PC-3 (cell line): ENCODE measurements around the gene OSBPL9. TPM values are rescaled to one million over a fixed set of nuclear protein-coding genes. Genes with fewer than 3 reads are reported as not detected.

Source experiments
- ATAC-seq: fragments of 200-7000 bp; cut with Tn5 transposase; 2 replicates; pipeline ENCODE4 v1.9.1; 2020; ENCODE audit warnings: mild to moderate bottlenecking, moderate library complexity
- BruUV-seq: library from RNA; stranded (reverse); fragments of 400-500 nt; replicated peaks from 2 replicates; lab custom pipeline; 2021; lab: Mats Ljungman, UMichigan
- CTCF ChIA-PET: fragments of 300-600 bp; sonication (Branson Sonifier 250); formaldehyde crosslinking; loops from one replicate; lab custom pipeline; 2022; ENCODE audit warnings: antibody characterized with exemption; lab: Charles Lee
- POLR2A ChIA-PET: fragments of 300-600 bp; sonication (Branson Sonifier 250); formaldehyde crosslinking; loops from one replicate; lab custom pipeline; 2022; ENCODE audit warnings: antibody characterized with exemption; ENCODE audit not compliant: unreplicated experiment; lab: Charles Lee
- DNase-seq: peaks from one replicate; pipeline ENCODE4 v3.0.0-alpha.2; 2015
- H2AFZ ChIP-seq: fragments of 300-600 bp; sonication (generic); 2 replicates; pipeline ENCODE4 v1.6.0; 2016; ENCODE audit warnings: antibody characterized with exemption, low read length
- H3F3A ChIP-seq: fragments of 300-600 bp; sonication (generic); one replicate; pipeline ENCODE4 v1.6.0; 2017; ENCODE audit warnings: antibody characterized with exemption, low read length, control low read depth, mild to moderate bottlenecking; ENCODE audit not compliant: unreplicated experiment
- H3K27ac ChIP-seq: fragments of 300-600 bp; sonication (generic); 2 replicates; pipeline ENCODE4 v1.5.1; 2016; ENCODE audit warnings: mild to moderate bottlenecking, low read length
- H3K27me3 ChIP-seq: fragments of 300-600 bp; sonication (generic); 2 replicates; pipeline ENCODE4 v1.6.1; 2016; ENCODE audit warnings: low read length, mixed read lengths
- H3K36me3 ChIP-seq: fragments of 300-600 bp; sonication (generic); 2 replicates; pipeline ENCODE4 v1.6.1; 2016; ENCODE audit warnings: low read depth, mixed run types, low read length, mixed read lengths
- H3K4me1 ChIP-seq: fragments of 300-600 bp; sonication (generic); 2 replicates; pipeline ENCODE4 v1.5.1; 2016; ENCODE audit warnings: low read length; ENCODE audit not compliant: insufficient read depth
- H3K4me2 ChIP-seq: fragments of 300-600 bp; sonication (generic); 2 replicates; pipeline ENCODE4 v1.6.0; 2016; ENCODE audit warnings: low read length
- H3K4me3 ChIP-seq: fragments of 300-600 bp; sonication (generic); 2 replicates; pipeline ENCODE4 v1.5.1; 2016; ENCODE audit warnings: mild to moderate bottlenecking, low read length, mixed read lengths
- H3K79me2 ChIP-seq: fragments of 300-600 bp; sonication (generic); 2 replicates; pipeline ENCODE4 v1.6.1; 2017; ENCODE audit warnings: low read length, mixed read lengths
- H3K9ac ChIP-seq: fragments of 300-600 bp; sonication (generic); 2 replicates; pipeline ENCODE4 v1.6.0; 2016; ENCODE audit warnings: mild to moderate bottlenecking, low read length
- H3K9me2 ChIP-seq: fragments of 300-600 bp; sonication (generic); replicated peaks from 2 replicates; pipeline ENCODE4 v1.6.1; 2016; ENCODE audit warnings: mixed run types, low read length, mixed read lengths
- H3K9me3 ChIP-seq: fragments of 300-600 bp; sonication (generic); 2 replicates; pipeline ENCODE4 v1.6.1; 2016; ENCODE audit warnings: low read length, mixed read lengths
- H4K20me1 ChIP-seq: fragments of 300-600 bp; sonication (generic); 2 replicates; pipeline ENCODE4 v1.6.1; 2016; ENCODE audit warnings: low read length, mixed read lengths
- EZH2 ChIP-seq: fragments of 300-600 bp; sonication (generic); IDR thresholded peaks from one replicate; pipeline ENCODE4 v1.6.1; 2017; ENCODE audit warnings: antibody characterized with exemption, mild to moderate bottlenecking, low read length; ENCODE audit not compliant: unreplicated experiment
- EZH2phosphoT487 ChIP-seq: fragments of 300-600 bp; sonication (generic); IDR thresholded peaks from 2 replicates; pipeline ENCODE4 v1.6.1; 2018; ENCODE audit warnings: mild to moderate bottlenecking, antibody characterized with exemption, low read length, borderline replicate concordance
- intact Hi-C: fragments of 100-400 bp; cut with micrococcal nuclease; formaldehyde crosslinking; loops from 2 replicates; pipeline ENCODE4 v1.9.0; 2023
- total RNA-seq: library from RNA; depleted of rRNA; stranded (reverse); fragments of >200 nt; gene quantifications from 2 replicates; pipeline ENCODE4 v1.2.3, GENCODE V29; 2014
- TF ChIP-seq, protein P1 (sequence below): fragments of 300-600 bp; sonication (generic); conservative IDR thresholded peaks from 2 replicates; pipeline ENCODE4 v1.5.1; 2017; ENCODE audit warnings: antibody characterized with exemption, low read depth, mild to moderate bottlenecking, low read length

The OSBPL9 gene
- total RNA-seq, 1 experiment from 2014 or later, result 74.7 TPM

DNA sequence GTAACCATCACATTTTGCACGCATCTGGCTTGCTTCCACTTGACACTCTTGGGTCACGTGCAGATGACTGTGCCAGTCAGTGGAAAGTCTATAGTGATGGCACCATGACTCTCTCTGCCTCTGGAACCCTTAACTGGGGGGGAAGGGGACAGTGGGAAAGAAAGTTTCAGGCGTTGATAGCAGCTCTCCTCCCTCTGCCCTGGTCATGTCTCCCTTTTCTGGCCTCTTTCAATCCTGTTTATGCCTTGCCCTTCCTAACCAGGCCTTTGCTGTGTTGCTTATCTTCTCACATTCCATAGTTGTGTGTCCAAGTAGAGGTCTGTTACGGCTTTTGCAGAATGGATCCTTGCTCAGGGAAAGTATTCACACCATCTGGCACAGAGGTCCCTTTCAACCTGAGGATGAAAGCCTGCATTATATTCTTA, 168.1 kb downstream of the OSBPL9 start:
- Histone ChIP-seq H3K27me3 (no peaks in the 10 kb centered on the region), H3F3A (no peaks in the 10 kb centered on the region), H4K20me1 (no peaks in the 10 kb centered on the region), H2AFZ (no peak overlapping the region), H3K36me3 (peaks cover 40% of the 10 kb centered on the region), H3K4me2 (no peak overlapping the region), H3K27ac (no peak overlapping the region), H3K4me3 (no peak overlapping the region), H3K9me2 (no peaks in the 10 kb centered on the region), H3K9ac (no peak overlapping the region), H3K79me2 (no peaks in the 10 kb centered on the region), H3K4me1 (no peaks in the 10 kb centered on the region), H3K9me3 (no peaks in the 10 kb centered on the region)
- ChIA-PET CTCF (no interaction called here), POLR2A (no interaction called here)
- TF ChIP-seq, protein P1, sequence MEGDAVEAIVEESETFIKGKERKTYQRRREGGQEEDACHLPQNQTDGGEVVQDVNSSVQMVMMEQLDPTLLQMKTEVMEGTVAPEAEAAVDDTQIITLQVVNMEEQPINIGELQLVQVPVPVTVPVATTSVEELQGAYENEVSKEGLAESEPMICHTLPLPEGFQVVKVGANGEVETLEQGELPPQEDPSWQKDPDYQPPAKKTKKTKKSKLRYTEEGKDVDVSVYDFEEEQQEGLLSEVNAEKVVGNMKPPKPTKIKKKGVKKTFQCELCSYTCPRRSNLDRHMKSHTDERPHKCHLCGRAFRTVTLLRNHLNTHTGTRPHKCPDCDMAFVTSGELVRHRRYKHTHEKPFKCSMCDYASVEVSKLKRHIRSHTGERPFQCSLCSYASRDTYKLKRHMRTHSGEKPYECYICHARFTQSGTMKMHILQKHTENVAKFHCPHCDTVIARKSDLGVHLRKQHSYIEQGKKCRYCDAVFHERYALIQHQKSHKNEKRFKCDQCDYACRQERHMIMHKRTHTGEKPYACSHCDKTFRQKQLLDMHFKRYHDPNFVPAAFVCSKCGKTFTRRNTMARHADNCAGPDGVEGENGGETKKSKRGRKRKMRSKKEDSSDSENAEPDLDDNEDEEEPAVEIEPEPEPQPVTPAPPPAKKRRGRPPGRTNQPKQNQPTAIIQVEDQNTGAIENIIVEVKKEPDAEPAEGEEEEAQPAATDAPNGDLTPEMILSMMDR, result no peak
- TF ChIP-seq EZH2phosphoT487 (no peak), EZH2 (no peak)
- BruUV-seq, result no TSS peak
- DNase-seq (no peak), ATAC-seq (no peak)
- intact Hi-C loops, result no loop called here

DNA sequence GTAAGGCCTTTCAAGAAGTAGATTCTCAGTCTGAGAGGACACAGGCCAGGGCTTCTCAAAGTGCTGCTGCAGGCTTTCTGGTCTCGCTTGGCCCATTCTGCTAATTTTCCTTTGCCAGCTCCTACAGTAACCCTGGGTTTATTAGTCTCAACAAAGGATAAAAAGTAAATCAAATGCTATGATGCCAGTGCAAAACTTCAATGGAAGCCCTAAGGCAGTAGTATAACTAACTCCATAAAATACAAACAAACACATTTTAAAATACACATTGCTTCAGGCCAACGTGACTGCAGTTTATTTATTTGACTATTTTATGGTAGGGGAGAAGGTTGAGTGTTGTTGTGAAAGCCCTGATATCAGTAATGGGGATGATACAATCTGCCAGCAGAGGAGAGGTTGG, 172.0 kb downstream of the OSBPL9 start:
- Histone ChIP-seq H3K27me3 (no peaks in the 10 kb centered on the region), H2AFZ (no peak overlapping the region), H3K36me3 (peaks cover 69% of the 10 kb centered on the region), H3K4me3 (no peak overlapping the region), H3K27ac (no peak overlapping the region), H3K4me2 (no peak overlapping the region), H3F3A (no peaks in the 10 kb centered on the region), H3K9ac (no peak overlapping the region), H3K9me3 (no peaks in the 10 kb centered on the region), H3K4me1 (no peaks in the 10 kb centered on the region), H4K20me1 (no peaks in the 10 kb centered on the region), H3K79me2 (no peaks in the 10 kb centered on the region), H3K9me2 (no peaks in the 10 kb centered on the region)
- CTCF ChIA-PET, result no interaction called here
- POLR2A ChIA-PET, result no interaction called here
- no peak for ATAC-seq
- TF ChIP-seq, protein P1, result no peak
- TF ChIP-seq EZH2 (no peak), EZH2phosphoT487 (no peak)
- no peak for DNase-seq
- no TSS peak for BruUV-seq
- intact Hi-C loops, result no loop called here

DNA sequence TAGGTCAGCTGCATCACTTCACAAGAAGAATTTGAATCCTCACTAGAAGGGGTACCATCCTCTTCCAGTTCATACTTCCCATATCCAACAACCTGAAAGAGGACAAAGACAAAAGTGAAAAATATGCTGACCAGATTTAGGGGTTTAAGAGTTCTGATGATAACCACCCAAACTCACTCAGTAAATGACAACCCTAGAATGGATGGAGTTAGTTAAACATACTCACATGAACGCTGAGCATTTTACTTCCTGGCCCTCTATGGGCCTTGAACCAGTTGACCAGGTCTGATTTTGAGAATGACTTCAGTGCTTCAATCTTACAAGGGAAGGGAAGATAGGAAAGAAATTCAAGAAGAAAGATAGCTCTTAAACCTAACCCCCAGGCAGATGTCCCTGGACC, 172.4 kb downstream of the OSBPL9 start:
- Histone ChIP-seq H3K4me1 (no peaks in the 10 kb centered on the region), H4K20me1 (no peaks in the 10 kb centered on the region), H3K9ac (no peak overlapping the region), H3F3A (no peaks in the 10 kb centered on the region), H3K79me2 (no peaks in the 10 kb centered on the region), H3K27ac (no peak overlapping the region), H3K9me2 (no peaks in the 10 kb centered on the region), H3K4me2 (no peak overlapping the region), H3K27me3 (no peaks in the 10 kb centered on the region), H2AFZ (no peak overlapping the region), H3K9me3 (no peaks in the 10 kb centered on the region), H3K4me3 (no peak overlapping the region), H3K36me3 (peaks cover 73% of the 10 kb centered on the region)
- intact Hi-C loops, result no loop called here
- ChIA-PET CTCF (no interaction called here), POLR2A (no interaction called here)
- BruUV-seq, result no TSS peak
- TF ChIP-seq, protein P1, result no peak
- no peak for TF ChIP-seq EZH2
- TF ChIP-seq EZH2phosphoT487, result no peak
- DNase-seq (no peak), ATAC-seq (no peak)
